HG02970 (cell line): ENCODE measurements around the gene SLC7A4.
"Not testable (repeated sequence)": the region's sequence is repeated elsewhere in the genome, so short reads cannot be mapped to it uniquely, and the experiment has no call there.

Source experiments
- ATAC-seq: cut with Tn5 transposase; IDR thresholded peaks from one replicate; pipeline ENCODE4 v1.9.1; 2021; ENCODE audit warnings: mild to moderate bottlenecking, moderate library complexity, moderate number of reproducible peaks; ENCODE audit not compliant: unreplicated experiment, low FRiP score

Gene SLC7A4

GRCh38 chr22:21043860-21044535 lies 11.6 kb upstream of the SLC7A4 start:
- no peak for ATAC-seq

DNA sequence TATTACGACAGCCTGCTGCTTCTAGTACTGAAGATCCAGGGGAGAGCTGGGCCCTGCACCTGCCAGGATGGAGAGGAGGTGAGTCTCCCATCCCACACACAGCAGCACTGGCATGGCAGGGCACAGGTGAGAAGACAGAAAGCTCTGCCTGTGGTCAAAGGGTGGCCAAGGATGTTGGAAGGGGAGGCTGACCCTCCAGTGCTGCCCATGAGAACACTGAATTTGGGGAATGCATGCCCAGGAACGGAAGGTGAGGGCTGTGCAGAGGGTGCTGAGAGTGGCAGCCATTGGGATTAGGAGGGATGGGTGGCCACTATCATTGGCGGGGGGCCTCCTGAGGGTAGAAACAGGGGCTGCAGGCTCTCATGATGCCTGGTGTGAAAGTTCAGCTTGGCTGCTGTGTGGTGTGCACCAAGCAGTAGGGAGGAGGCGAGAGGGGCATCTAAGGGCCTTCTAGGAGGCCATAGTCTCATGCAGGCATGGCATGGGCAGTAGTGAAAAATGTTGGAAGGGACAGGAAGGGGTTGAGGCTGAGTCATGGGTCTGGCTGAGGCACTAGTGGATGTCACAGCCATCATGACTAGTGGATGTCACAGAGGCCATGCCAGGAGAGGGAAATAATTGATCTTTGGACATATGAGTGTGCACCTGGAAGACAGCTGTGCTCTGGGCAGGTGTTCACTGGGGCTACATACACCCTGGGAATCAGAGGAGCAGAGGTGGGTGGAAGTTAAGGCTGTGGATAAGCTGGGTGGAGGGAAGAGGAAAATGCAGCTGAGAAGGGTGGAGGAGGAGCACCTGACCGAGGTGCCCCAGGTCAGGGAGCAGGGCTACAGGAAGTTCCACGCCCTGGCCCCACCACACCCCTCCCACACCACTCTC lies 10.9 kb upstream of the SLC7A4 start:
- ATAC-seq: no peak

GRCh38 chr22:21041937-21042336 lies 9.6 kb upstream of the SLC7A4 start:
- ATAC-seq: no peak

DNA sequence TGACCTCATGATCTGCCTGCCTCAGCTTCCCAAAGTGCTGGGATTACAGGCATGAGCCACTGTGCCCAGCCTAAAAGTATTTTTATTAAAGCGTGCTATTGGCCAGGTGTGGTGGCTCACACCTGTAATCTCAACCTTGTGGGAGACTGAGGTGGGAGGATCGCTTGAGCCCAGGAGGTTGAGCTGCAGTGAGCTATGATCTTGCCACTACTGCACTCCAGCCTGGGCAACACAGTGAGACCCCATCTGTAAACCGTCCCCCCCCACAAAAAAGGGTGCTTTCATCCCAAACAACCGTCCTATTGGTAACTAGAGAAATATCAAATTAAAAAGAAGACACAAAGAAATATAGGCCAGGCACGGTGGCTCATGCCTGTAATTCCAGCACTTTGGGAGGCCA lies 6.8 kb upstream of the SLC7A4 start:
- not testable (repeated sequence) for ATAC-seq

DNA sequence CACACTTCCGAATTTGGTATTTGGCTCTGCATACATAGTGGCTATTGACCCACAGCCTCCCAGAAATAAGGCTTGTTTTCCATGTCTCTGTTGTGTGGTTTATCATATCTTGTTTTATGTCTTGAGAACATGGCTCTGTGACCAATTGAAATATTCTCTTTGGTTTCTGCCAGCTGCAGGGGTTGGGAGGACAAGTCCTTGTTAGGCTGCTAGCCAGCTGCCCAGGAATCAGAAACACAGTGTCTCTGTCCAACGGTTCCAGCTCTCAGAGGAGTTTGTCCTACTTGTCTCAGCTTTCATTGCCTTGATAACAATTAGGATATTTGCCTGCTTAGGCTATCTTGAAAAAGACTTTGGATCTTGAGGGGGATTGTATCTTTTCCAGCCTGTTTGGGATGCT lies 6.0 kb upstream of the SLC7A4 start:
- no peak for ATAC-seq

DNA sequence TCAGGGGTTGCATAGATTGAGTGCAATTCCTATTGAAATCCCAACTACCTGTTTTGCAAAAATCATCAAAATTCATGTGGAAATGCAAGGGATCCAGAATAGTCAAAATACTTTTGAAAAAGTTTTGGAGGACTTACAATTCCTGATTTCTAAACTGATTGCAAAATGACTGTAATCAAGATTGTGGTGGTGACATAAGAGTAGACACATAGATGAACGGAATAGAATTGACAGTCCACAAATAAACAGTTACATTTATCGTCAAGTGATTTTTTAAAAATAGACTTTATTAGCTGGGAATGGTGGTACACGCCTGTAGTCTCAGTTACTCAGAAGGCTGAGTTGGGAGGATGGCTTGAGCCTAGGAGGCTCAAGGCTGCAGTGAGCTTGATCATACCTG lies 2.6 kb upstream of the SLC7A4 start:
- ATAC-seq: no peak

GRCh38 chr22:21033895-21034294 lies 1.5 kb upstream of the SLC7A4 start:
- ATAC-seq: no peak

GRCh38 chr22:21032868-21033688 lies 717 bp upstream of the SLC7A4 start:
- ATAC-seq: no peak

DNA sequence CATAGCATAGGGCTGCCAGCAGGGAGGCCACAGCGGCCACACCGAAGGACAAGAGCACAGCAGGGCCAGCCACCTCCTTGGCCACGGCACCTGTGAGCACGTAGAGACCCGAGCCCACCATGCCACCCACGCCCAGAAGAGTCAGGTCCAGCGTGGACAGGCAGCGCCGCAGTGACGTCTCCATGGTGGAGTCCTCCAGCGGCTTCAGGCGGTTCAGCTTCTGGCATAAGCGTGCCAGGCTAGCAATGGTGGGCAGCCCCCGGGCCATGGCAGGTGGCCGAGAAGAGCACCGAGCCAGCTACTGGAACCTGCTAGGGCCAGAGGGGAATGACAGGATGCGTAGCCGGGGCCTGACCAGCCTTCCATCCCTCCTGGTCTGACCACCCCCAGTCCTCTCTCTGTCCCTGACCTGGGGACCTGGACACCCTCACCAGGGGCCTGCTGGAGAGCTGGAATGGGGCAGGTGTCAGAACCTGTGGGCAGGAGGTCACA lies 770 bp downstream of the SLC7A4 start:
- no peak for ATAC-seq

GRCh38 chr22:21030621-21031544 lies 1.5 kb downstream of the SLC7A4 start:
- ATAC-seq: no peak

DNA sequence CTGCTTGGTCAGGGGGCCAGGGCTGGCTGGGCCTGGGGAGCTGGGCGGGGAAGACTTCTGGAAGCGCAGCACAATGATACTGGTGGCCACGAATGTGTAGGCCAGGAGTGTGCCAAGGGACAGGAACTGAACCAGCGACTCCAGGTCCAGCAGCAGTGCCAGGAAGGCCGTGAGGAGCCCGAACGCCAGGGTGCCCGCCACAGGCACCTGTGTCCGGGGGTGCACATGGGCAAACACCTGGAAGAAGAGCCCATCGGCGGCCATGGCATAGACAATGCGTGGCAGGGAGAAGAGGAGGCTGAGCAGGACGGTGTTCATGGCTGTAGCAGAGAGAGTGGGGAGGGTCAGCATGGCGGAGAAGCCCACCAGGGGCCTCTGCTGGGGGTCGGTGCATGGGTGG lies 2.3 kb downstream of the SLC7A4 start:
- ATAC-seq: no peak

GRCh38 chr22:21029486-21030025 lies 2.8 kb downstream of the SLC7A4 start:
- ATAC-seq: no peak

DNA sequence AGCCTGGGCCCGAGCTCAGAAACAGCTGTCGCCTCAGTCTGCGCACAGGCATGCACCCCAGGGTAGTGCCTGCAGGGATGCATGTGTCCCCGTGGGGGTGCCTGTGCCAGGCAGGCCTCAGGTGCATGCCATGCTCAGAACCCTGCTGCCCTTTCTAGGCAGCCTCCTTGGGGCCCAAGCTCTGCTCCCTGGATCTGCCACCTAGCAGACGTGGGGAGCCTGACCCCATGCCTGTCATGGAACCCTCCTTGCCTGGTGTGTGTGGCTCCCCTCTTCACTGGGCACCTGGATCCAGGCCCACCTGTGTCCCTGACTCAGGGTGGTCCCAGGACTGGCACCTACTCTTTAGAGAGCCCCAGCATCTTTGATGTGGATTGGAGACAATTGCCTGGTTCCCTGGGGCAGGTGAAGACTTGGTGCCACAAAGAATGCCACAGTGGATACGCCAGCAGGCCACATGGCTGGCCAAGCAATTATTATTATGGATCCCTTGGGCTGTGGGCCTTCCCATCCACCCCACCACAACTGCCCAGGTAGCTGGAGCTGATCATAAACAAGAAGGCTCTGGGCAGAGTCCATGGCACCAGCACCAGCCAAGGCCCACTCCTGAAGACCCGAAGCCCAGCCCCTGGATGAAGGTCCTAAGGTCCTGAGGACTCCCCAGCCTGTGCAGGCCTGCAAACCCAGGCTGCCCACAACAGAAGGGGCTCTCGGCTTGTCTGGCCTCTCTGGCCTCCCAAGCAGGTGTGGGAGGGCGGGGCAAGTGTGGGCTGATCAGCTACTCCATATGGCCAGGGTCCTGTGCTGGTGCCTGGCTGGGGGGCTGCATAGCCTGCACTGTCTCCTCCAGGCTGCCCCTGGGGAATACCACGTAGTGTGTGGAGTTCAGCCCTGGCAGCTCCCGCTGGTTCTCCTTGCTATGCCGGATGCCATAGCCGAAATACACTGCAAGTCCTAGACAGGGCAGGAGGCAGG lies 3.8 kb downstream of the SLC7A4 start:
- no peak for ATAC-seq

DNA sequence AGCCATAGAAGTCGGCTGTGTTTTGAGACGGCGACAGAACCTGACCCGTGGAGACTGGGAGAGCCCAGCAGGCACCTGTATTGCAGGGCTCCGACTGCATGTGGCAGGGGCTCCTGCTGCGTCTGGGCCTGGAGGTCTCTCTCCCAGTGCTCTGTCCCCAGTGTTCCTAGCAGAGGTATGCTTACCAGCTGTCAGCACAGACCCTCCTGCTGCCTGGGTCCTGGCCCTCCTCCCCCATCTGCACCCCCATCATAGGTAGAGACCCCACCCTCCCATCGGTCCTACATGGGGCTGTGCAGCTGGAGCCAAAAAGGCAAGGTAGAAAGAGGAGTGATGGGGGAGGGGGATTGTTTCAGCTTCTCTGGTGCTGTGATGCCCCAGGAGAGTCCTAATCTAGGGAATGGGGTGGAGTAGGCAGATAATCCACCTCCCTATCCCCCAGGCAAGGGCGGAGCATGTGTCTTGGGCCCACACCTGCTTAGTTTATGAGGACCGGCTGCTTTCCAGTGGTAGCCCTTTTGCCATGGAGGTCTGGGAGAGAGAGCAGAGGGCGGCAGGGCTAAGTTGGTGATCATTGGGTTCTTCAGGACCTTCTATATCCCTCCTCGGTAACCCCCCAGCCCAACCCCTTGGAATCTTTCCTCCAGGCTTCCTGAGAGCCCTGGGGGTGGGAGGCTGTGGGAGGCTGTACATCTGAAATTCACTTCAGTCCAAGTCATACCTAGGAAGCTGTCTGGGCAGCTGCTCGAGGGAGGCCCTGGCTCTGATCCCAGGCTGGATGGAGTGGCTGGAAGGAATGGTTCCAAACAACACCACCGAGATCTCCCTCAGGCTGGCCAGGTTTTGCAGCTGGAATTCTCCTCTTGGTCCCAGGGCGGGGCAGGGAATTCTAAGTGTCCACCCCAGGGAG lies 5.3 kb downstream of the SLC7A4 start:
- no peak for ATAC-seq

DNA sequence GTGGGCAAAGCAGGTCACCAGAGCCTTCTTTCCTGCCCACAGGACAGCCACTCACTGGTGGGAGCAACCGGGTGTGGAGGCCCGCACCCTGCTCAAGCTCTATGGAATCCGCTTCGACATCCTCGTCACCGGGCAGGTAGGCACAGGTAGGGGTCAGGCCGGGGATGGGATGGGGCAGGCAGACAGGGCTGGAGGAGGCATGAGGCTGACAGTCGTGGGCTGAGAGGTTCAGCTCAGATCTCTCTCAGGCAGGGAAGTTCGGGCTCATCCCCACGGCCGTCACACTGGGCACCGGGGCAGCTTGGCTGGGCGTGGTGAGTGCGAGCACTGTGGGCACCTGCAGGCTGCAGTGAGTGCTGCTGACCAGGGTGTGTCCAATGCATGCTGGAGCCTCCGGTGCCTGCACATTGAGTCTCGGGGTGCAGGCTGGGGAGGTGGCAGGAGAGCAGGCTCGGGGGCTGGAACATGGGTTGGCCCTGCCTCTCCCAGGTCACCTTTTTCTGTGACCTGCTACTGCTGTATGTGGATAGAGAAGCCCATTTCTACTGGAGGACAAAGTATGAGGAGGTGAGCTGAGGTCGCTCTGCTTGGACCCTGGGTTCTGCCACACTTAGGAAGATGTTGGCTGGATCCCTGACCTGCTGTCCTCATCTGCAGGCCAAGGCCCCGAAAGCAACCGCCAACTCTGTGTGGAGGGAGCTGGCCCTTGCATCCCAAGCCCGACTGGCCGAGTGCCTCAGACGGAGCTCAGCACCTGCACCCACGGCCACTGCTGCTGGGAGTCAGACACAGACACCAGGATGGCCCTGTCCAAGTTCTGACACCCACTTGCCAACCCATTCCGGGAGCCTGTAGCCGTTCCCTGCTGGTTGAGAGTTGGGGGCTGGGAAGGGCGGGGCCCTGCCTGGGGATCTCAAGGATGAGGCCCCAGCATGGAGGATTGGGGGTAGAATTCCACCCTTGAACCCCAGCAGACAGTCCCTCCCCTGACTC lies 6.3 kb downstream of the SLC7A4 start:
- ATAC-seq: no peak

DNA sequence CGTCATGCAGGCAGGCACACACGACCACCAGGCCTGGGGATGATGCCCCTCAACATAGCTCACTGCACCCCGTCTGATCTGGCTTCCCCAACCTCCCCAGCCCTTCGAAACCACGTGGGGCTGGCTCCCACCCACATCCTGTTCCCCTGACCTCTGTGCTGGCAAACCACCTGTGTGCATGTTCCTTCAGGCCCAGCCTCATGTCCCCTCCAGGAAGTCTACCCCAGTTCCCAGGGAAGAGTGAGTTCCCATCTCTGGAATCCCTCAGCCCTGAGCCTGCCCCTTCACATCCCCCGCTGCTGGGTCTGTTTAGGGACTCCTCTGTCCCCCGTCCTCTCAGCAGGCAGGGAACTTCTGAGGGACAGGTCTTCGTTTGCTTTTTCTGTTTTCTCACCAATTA lies 7.1 kb downstream of the SLC7A4 start:
- no peak for ATAC-seq
